Prostate gland (tissue), 2 donors: ENCODE results near the gene NUP58.

Experiments used
- CTCF ChIP-seq, 4 experiments: fragments of 200-600 bp in 2 of 4; fragments of 450-650 bp in 2 of 4; sonication (generic) in 2 of 4; IDR thresholded peaks; 1 replicate in 3 of 4; 2 replicates in 1 of 4; pipeline ENCODE4 v1.5.1; 2016 to 2019; ENCODE audit warnings: antibody characterized with exemption in 4 of 4, mild to moderate bottlenecking in 2 of 4, moderate library complexity in 2 of 4
- POLR2A ChIP-seq: fragments of 450-650 bp; IDR thresholded peaks from one replicate; pipeline ENCODE4 v1.6.1; 2016; ENCODE audit warnings: antibody characterized with exemption, mild to moderate bottlenecking
- POLR2AphosphoS5 ChIP-seq: sonication (generic); formaldehyde crosslinking; IDR thresholded peaks from one replicate; pipeline ENCODE4 v1.6.1; 2017; ENCODE audit warnings: antibody characterized with exemption

GRCh38 chr13:25262261-25262660, 39.2 kb upstream of the NUP58 start:
- TF ChIP-seq CTCF (IDR thresholded peaks at IDR 0.05) (no peak), POLR2A (no peak), POLR2AphosphoS5 (no peak)
